Neural cell (in vitro differentiated cells): ENCODE results near the gene PARD3B. TPM values are rescaled to one million over a fixed set of nuclear protein-coding genes. Genes with fewer than 3 reads are reported as not detected.

Source experiments
- H2AFZ ChIP-seq: fragments of 200-600, 300-800 bp; sonication (generic), shearing (Covaris generic); 2 replicates; pipeline ENCODE4 v1.6.0; 2014; ENCODE audit warnings: low read depth, mild to moderate bottlenecking, antibody characterized with exemption, low read length, moderate library complexity
- H3F3A ChIP-seq: fragments of 200-600 bp; shearing (Covaris generic); 2 replicates; pipeline ENCODE4 v1.6.1; 2016; ENCODE audit warnings: mild to moderate bottlenecking, moderate library complexity, mixed read lengths, antibody characterized with exemption, low read length; ENCODE audit not compliant: insufficient read depth, poor library complexity, severe bottlenecking
- H3K27ac ChIP-seq: fragments of 200-600, 300-800 bp; sonication (generic), shearing (Covaris generic); 2 replicates; pipeline ENCODE4 v1.5.1; 2014; ENCODE audit warnings: mild to moderate bottlenecking, low read length, moderate library complexity
- H3K27me3 ChIP-seq: fragments of 300-800, 200-600 bp; sonication (generic), shearing (Covaris generic); 2 replicates; pipeline ENCODE4 v1.6.0; 2014; ENCODE audit warnings: mild to moderate bottlenecking, low read depth, low read length, moderate library complexity; ENCODE audit not compliant: insufficient read depth
- H3K36me3 ChIP-seq: fragments of 300-800, 200-600 bp; sonication (generic), shearing (Covaris generic); 2 replicates; pipeline ENCODE4 v1.5.1; 2014; ENCODE audit warnings: mild to moderate bottlenecking, antibody characterized with exemption, low read length, moderate library complexity; ENCODE audit not compliant: insufficient read depth
- H3K4me2 ChIP-seq: fragments of 300-800, 200-600 bp; sonication (generic), shearing (Covaris generic); 2 replicates; pipeline ENCODE4 v1.6.0; 2014; ENCODE audit warnings: mild to moderate bottlenecking, low read length
- H3K4me3 ChIP-seq: fragments of 300-800, 200-600 bp; sonication (generic), shearing (Covaris generic); 2 replicates; pipeline ENCODE4 v1.5.1; 2014; ENCODE audit warnings: mild to moderate bottlenecking, low read length, moderate library complexity
- H3K79me2 ChIP-seq: fragments of 200-600 bp; shearing (Covaris generic); replicated peaks from 2 replicates; pipeline ENCODE4 v1.6.0; 2014; ENCODE audit warnings: mild to moderate bottlenecking, low read length, moderate library complexity; ENCODE audit not compliant: insufficient read depth
- H3K9ac ChIP-seq: fragments of 300-800, 200-600 bp; sonication (generic), shearing (Covaris generic); 2 replicates; pipeline ENCODE4 v1.6.1; 2016; ENCODE audit warnings: mild to moderate bottlenecking, low read length, mixed read lengths
- H3K9me2 ChIP-seq: fragments of 200-600 bp; shearing (Covaris generic); 2 replicates; pipeline ENCODE4 v1.6.1; 2016; ENCODE audit warnings: mild to moderate bottlenecking, low read length, mixed read lengths; ENCODE audit not compliant: insufficient read depth
- H3K9me3 ChIP-seq: fragments of 200-600, 300-800 bp; sonication (generic), shearing (Covaris generic); 2 replicates; pipeline ENCODE4 v1.6.1; 2016; ENCODE audit warnings: mild to moderate bottlenecking, mixed run types, low read length, moderate library complexity, mixed read lengths
- H4K20me1 ChIP-seq: fragments of 200-600 bp; shearing (Covaris generic); 2 replicates; pipeline ENCODE4 v1.6.1; 2016; ENCODE audit warnings: mild to moderate bottlenecking, mixed run types; ENCODE audit not compliant: insufficient read depth
- CTCF ChIP-seq: fragments of 450-650 bp; IDR thresholded peaks from 2 replicates; pipeline ENCODE4 v1.5.1; 2014; ENCODE audit warnings: antibody characterized with exemption, mild to moderate bottlenecking, moderate library complexity; ENCODE audit not compliant: poor library complexity, severe bottlenecking
- EP300 ChIP-seq: fragments of 450-650 bp; conservative IDR thresholded peaks from 2 replicates; pipeline ENCODE4 v1.6.1; 2014; ENCODE audit warnings: antibody characterized with exemption, mild to moderate bottlenecking, moderate library complexity; ENCODE audit not compliant: poor library complexity, severe bottlenecking
- EZH2 ChIP-seq: fragments of 200-600, 300-800 bp; shearing (Covaris generic), sonication (generic); IDR thresholded peaks from 2 replicates; pipeline ENCODE4 v1.6.1; 2014; ENCODE audit warnings: antibody characterized with exemption, low read length, borderline replicate concordance, mild to moderate bottlenecking; ENCODE audit not compliant: insufficient read depth, poor library complexity, severe bottlenecking
- MXI1 ChIP-seq: fragments of 450-650 bp; conservative IDR thresholded peaks from 2 replicates; pipeline ENCODE4 v1.6.1; 2014; ENCODE audit warnings: antibody characterized with exemption, mild to moderate bottlenecking; ENCODE audit not compliant: poor library complexity, severe bottlenecking
- POLR2AphosphoS5 ChIP-seq: IDR thresholded peaks from 2 replicates; pipeline ENCODE4 v1.6.1; 2012
- RAD21 ChIP-seq: fragments of 450-650 bp; conservative IDR thresholded peaks from 2 replicates; pipeline ENCODE4 v1.6.1; 2014; ENCODE audit warnings: antibody characterized with exemption, mild to moderate bottlenecking, moderate library complexity
- REST ChIP-seq: IDR thresholded peaks from 2 replicates; pipeline ENCODE4 v1.6.1; 2012; ENCODE audit warnings: borderline replicate concordance
- SMC3 ChIP-seq: fragments of 450-650 bp; conservative IDR thresholded peaks from 2 replicates; pipeline ENCODE4 v1.6.1; 2014; ENCODE audit warnings: antibody characterized with exemption, mild to moderate bottlenecking, moderate library complexity; ENCODE audit not compliant: poor library complexity
- TAF1 ChIP-seq: IDR thresholded peaks from 2 replicates; pipeline ENCODE4 v1.6.1; 2012; ENCODE audit warnings: low read depth
- polyA plus RNA-seq: library from polyadenylated mRNA; depleted of rRNA; stranded (reverse); fragments of >200 nt; gene quantifications from 2 replicates; pipeline ENCODE4 v1.2.3, GENCODE V29; 2014

PARD3B gene
- polyA plus RNA-seq, 1 donor from 2014 or later: 0.54 TPM

- TF ChIP-seq RAD21: no peak
- TF ChIP-seq POLR2AphosphoS5: no peak
- TF ChIP-seq CTCF: no peak
- no peak for TF ChIP-seq TAF1
- no peak for TF ChIP-seq EZH2
- TF ChIP-seq EP300: no peak
- no peak for TF ChIP-seq SMC3
- TF ChIP-seq REST: no peak
- no peak for TF ChIP-seq MXI1
- H3K9me3 ChIP-seq: no peaks in the 10 kb centered on the region
Measured at GRCh38 chr2:205383601-205384000, 838.3 kb downstream of the PARD3B start.

GRCh38 chr2:205386109-205386508 lies 840.8 kb downstream of the PARD3B start:
- TF ChIP-seq SMC3: no peak
- TF ChIP-seq POLR2AphosphoS5: no peak
- no peak for TF ChIP-seq EZH2
- TF ChIP-seq RAD21: no peak
- Histone ChIP-seq H3K4me3 (no peak overlapping the region), H3K36me3 (no peaks in the 10 kb centered on the region), H3K27me3 (no peaks in the 10 kb centered on the region), H2AFZ (no peak overlapping the region), H3K9me3 (no peaks in the 10 kb centered on the region), H3K27ac (no peak overlapping the region), H3K9ac (no peak overlapping the region), H3K79me2 (no peaks in the 10 kb centered on the region), H4K20me1 (no peaks in the 10 kb centered on the region), H3F3A (no peaks in the 10 kb centered on the region), H3K9me2 (no peaks in the 10 kb centered on the region), H3K4me2 (no peak overlapping the region)

More at GRCh38 chr2:205383601-205384000, 838.3 kb downstream of the PARD3B start:
- no peak overlapping the region for H3K4me3 ChIP-seq
- no peak overlapping the region for H3K4me2 ChIP-seq
- H3K36me3 ChIP-seq: no peaks in the 10 kb centered on the region
- H3K79me2 ChIP-seq: no peaks in the 10 kb centered on the region
- H2AFZ ChIP-seq: no peak overlapping the region
- no peaks in the 10 kb centered on the region for H3K9me2 ChIP-seq
- H3K9ac ChIP-seq: no peak overlapping the region
- no peaks in the 10 kb centered on the region for H3K27me3 ChIP-seq
- no peak overlapping the region for H3K27ac ChIP-seq
- no peaks in the 10 kb centered on the region for H4K20me1 ChIP-seq
- H3F3A ChIP-seq: no peaks in the 10 kb centered on the region
